Fibroblast of lung (primary cell): ENCODE measurements around the gene UGT1A5. TPM values are rescaled to one million over a fixed set of nuclear protein-coding genes. Genes with fewer than 3 reads are reported as not detected.

ENCODE experiments used
- DNase-seq, 2 donors: peaks; one replicate each; pipeline versions ENCODE4 v3.0.0 to v3.0.0-alpha.2; 2010; ENCODE audit warnings: low read depth in 2 of 2
- H2AFZ ChIP-seq: 2 replicates; pipeline ENCODE4 v1.5.1; 2012; ENCODE audit warnings: low read length, control low read depth, inconsistent platforms
- H3K27ac ChIP-seq: 2 replicates; pipeline ENCODE4 v1.5.1; 2011; ENCODE audit warnings: low read length, control low read depth; ENCODE audit not compliant: insufficient read depth
- H3K27me3 ChIP-seq: 2 replicates; pipeline ENCODE4 v1.5.1; 2011; ENCODE audit warnings: mild to moderate bottlenecking, low read length; ENCODE audit not compliant: control insufficient read depth, insufficient read depth
- H3K36me3 ChIP-seq: 2 replicates; pipeline ENCODE4 v1.5.1; 2011; ENCODE audit warnings: low read length; ENCODE audit not compliant: control insufficient read depth, insufficient read depth
- H3K4me1 ChIP-seq: 2 replicates; pipeline ENCODE4 v1.5.1; 2011; ENCODE audit warnings: low read length; ENCODE audit not compliant: control insufficient read depth, insufficient read depth; ENCODE audit errors: extremely low read depth
- H3K4me2 ChIP-seq: 2 replicates; pipeline ENCODE4 v1.5.1; 2011; ENCODE audit warnings: low read length, control low read depth; ENCODE audit not compliant: insufficient read depth; ENCODE audit errors: extremely low read depth
- H3K4me3 ChIP-seq, 4 experiments: fragments of 200-600 bp in 1 of 4; sonication (generic) in 1 of 4; replicated peaks in 1 of 4; 2 replicates each; pipeline ENCODE4 v1.5.1; 2011 to 2016; ENCODE audit warnings: low read length in 4 of 4, low read depth in 3 of 4, mild to moderate bottlenecking in 3 of 4, control low read depth in 2 of 4, inconsistent platforms in 1 of 4, mixed read lengths in 1 of 4; ENCODE audit not compliant: insufficient read depth in 1 of 4; ENCODE audit errors: control extremely low read depth in 1 of 4
- H3K79me2 ChIP-seq: 2 replicates; pipeline ENCODE4 v1.5.1; 2012; ENCODE audit warnings: mild to moderate bottlenecking, low read length, inconsistent platforms; ENCODE audit not compliant: control insufficient read depth, insufficient read depth
- H3K9ac ChIP-seq: 2 replicates; pipeline ENCODE4 v1.5.1; 2011; ENCODE audit warnings: mild to moderate bottlenecking, low read length, control low read depth; ENCODE audit not compliant: insufficient read depth
- H3K9me3 ChIP-seq: 2 replicates; pipeline ENCODE4 v1.5.1; 2012; ENCODE audit warnings: low read depth, low read length; ENCODE audit not compliant: control insufficient read depth, insufficient read depth
- H4K20me1 ChIP-seq: 2 replicates; pipeline ENCODE4 v1.5.1; 2011; ENCODE audit warnings: low read length; ENCODE audit not compliant: control insufficient read depth, insufficient read depth; ENCODE audit errors: extremely low read depth
- EZH2 ChIP-seq: IDR thresholded peaks from 2 replicates; pipeline ENCODE4 v1.5.1; 2012; ENCODE audit warnings: low read length, control low read depth, mild to moderate bottlenecking; ENCODE audit errors: missing control alignments
- polyA plus RNA-seq, 2 donors: library from polyadenylated mRNA; depleted of rRNA in 1 of 2; stranded (reverse) in 1 of 2; unstranded in 1 of 2; fragments of >200 nt; gene quantifications; 2 replicates each; pipeline ENCODE4 v1.2.1, GENCODE V29; 2011 to 2012; ENCODE audit warnings: missing spikeins in 1 of 2
- total RNA-seq: library from RNA; depleted of rRNA; stranded (reverse); fragments of >200 nt; gene quantifications from 2 replicates; pipeline ENCODE4 v1.2.1, GENCODE V29; 2014
- TF ChIP-seq, protein P1 (sequence below), 2 donors: IDR thresholded peaks in 1 of 2; conservative IDR thresholded peaks in 1 of 2; 1 replicate in 1 of 2; 2 replicates in 1 of 2; pipeline ENCODE4 v1.5.1; 2011 to 2012; ENCODE audit warnings: low read length in 2 of 2, control low read depth in 1 of 2, inconsistent platforms in 1 of 2, low read depth in 1 of 2, mild to moderate bottlenecking in 1 of 2

The UGT1A5 gene
- total and polyA plus RNA-seq, 2 donors (not counting 1 experiment from before 2014, with no cell fraction given): not detected

DNA sequence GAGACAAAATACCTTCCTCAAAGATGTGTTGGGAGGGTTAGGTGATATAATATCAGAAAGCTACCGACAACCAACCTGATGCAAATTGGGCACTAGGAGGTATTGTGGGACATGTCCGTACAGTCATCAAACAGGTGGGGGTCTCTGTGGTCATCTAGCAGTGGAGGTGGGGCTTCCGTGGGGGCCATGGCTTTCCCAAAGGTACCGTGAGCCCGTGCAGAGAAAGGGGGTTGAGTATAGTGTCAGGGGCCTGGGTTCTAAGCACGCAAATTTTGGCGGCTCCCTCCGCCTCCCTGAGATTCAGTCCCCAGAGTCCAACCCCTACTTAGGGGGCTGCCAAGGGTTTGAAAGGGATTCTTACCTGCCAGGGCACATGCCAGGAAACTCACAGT, 109.0 kb downstream of the UGT1A5 start:
- Histone ChIP-seq H3K4me3 (no peak overlapping the region), H3K4me2 (no peak overlapping the region), H3K79me2 (no peaks in the 10 kb centered on the region), H2AFZ (no peak overlapping the region), H3K4me1 (no peaks in the 10 kb centered on the region), H3K9ac (no peak overlapping the region), H4K20me1 (no peaks in the 10 kb centered on the region), H3K9me3 (no peaks in the 10 kb centered on the region), H3K36me3 (no peaks in the 10 kb centered on the region), H3K27me3 (peaks cover 4% of the 10 kb centered on the region), H3K27ac (no peak overlapping the region)
- no peak for DNase-seq
- TF ChIP-seq, protein P1, sequence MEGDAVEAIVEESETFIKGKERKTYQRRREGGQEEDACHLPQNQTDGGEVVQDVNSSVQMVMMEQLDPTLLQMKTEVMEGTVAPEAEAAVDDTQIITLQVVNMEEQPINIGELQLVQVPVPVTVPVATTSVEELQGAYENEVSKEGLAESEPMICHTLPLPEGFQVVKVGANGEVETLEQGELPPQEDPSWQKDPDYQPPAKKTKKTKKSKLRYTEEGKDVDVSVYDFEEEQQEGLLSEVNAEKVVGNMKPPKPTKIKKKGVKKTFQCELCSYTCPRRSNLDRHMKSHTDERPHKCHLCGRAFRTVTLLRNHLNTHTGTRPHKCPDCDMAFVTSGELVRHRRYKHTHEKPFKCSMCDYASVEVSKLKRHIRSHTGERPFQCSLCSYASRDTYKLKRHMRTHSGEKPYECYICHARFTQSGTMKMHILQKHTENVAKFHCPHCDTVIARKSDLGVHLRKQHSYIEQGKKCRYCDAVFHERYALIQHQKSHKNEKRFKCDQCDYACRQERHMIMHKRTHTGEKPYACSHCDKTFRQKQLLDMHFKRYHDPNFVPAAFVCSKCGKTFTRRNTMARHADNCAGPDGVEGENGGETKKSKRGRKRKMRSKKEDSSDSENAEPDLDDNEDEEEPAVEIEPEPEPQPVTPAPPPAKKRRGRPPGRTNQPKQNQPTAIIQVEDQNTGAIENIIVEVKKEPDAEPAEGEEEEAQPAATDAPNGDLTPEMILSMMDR (conservative IDR thresholded peaks at IDR 0.05 in 1 of 2, IDR thresholded peaks at IDR 0.05 in 1 of 2; ENCODE audit: low read depth in 1 of 2, low read length in 2 of 2): no peak
- no peak for TF ChIP-seq EZH2

DNA sequence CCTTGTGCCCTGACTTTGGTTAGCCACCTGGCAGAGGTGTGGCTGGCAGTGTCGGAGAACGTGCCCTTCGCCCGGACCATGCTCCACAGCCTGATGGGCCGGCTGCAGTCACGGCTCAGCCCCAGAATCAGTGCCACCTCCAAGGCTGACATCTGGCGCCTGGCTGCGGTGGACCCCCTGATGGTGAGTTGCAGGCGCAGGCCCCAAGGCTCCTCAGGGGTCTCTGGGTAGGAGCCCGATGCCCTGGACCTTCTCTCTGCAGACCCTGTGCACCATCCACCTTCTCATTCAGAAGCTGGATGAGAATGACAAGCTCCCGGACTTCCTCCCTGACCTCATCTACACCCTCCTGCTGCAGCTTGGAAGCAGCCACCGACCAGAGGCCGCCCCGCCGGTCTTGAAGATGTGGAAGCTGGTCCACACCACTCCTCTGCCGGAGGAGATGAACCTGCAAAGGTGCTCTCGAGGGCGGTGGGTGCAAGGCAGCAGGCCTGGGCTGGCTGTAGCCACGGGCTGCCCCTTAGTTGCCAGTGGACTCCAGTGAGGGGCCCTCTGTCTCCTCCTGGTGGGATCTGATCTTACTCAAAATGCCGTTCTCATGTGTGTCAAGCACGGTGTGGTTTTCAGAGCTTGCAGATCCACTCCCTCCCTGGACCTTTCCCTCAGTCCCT, 109.5 kb downstream of the UGT1A5 start:
- Histone ChIP-seq H4K20me1 (no peaks in the 10 kb centered on the region), H3K4me3 (no peak overlapping the region), H3K9ac (no peak overlapping the region), H3K9me3 (no peaks in the 10 kb centered on the region), H3K4me2 (no peak overlapping the region), H3K36me3 (no peaks in the 10 kb centered on the region), H3K4me1 (no peaks in the 10 kb centered on the region), H3K27me3 (peaks cover 4% of the 10 kb centered on the region), H2AFZ (no peak overlapping the region), H3K79me2 (no peaks in the 10 kb centered on the region), H3K27ac (no peak overlapping the region)
- DNase-seq: no peak
- no peak for TF ChIP-seq EZH2
- TF ChIP-seq, protein P1 (conservative IDR thresholded peaks at IDR 0.05 in 1 of 2, IDR thresholded peaks at IDR 0.05 in 1 of 2; ENCODE audit: low read depth in 1 of 2, low read length in 2 of 2): no peak

Other genes with a start within 250 kb of the UGT1A5 start
- 34.9 and 40.6 TPM in 2 replicates for gene USP40, start 146.1 kb upstream of the UGT1A5 start, total RNA-seq
- gene USP40, start 146.1 kb upstream of the UGT1A5 start, polyA plus RNA-seq: 18.9 and 26.2 TPM in 2 replicates
- gene UGT1A8, start 95.3 kb upstream of the UGT1A5 start, total RNA-seq: not detected in 2 replicates
- not detected in 2 replicates for gene UGT1A8, start 95.3 kb upstream of the UGT1A5 start, polyA plus RNA-seq
- gene UGT1A10, start 76.5 kb upstream of the UGT1A5 start, total RNA-seq: not detected in 2 replicates
- gene UGT1A10, start 76.5 kb upstream of the UGT1A5 start, polyA plus RNA-seq: not detected in 2 replicates
- not detected in 2 replicates for gene UGT1A9, start 41.0 kb upstream of the UGT1A5 start, total RNA-seq
- gene UGT1A9, start 41.0 kb upstream of the UGT1A5 start, polyA plus RNA-seq: not detected in 2 replicates
- not detected in 2 replicates for gene UGT1A7, start 31.0 kb upstream of the UGT1A5 start, total RNA-seq
- not detected in 2 replicates for gene UGT1A7, start 31.0 kb upstream of the UGT1A5 start, polyA plus RNA-seq
- gene UGT1A6, start 20.0 kb upstream of the UGT1A5 start, total RNA-seq: not detected in 2 replicates
- not detected in 2 replicates for gene UGT1A6, start 20.0 kb upstream of the UGT1A5 start, polyA plus RNA-seq
- not detected in 2 replicates for gene UGT1A4, start 5.8 kb downstream of the UGT1A5 start, total RNA-seq
- not detected in 2 replicates for gene UGT1A4, start 5.8 kb downstream of the UGT1A5 start, polyA plus RNA-seq
- gene UGT1A3, start 16.1 kb downstream of the UGT1A5 start, total RNA-seq: not detected in 2 replicates
- not detected in 2 replicates for gene UGT1A3, start 16.1 kb downstream of the UGT1A5 start, polyA plus RNA-seq
- not detected in 2 replicates for gene UGT1A1, start 47.4 kb downstream of the UGT1A5 start, total RNA-seq
- not detected in 2 replicates for gene UGT1A1, start 47.4 kb downstream of the UGT1A5 start, polyA plus RNA-seq
- gene MROH2A, start 65.4 kb downstream of the UGT1A5 start, total RNA-seq: not detected in 2 replicates
- not detected in 2 replicates for gene MROH2A, start 65.4 kb downstream of the UGT1A5 start, polyA plus RNA-seq
- 0.26 and 5.8 TPM in 2 replicates for gene HJURP, start 141.6 kb downstream of the UGT1A5 start, total RNA-seq
- gene HJURP, start 141.6 kb downstream of the UGT1A5 start, polyA plus RNA-seq: 6.2 and 28.3 TPM in 2 replicates
- under 0.01 and 0.99 TPM in 2 replicates for gene TRPM8, start 204.5 kb downstream of the UGT1A5 start, total RNA-seq
- gene TRPM8, start 204.5 kb downstream of the UGT1A5 start, polyA plus RNA-seq: 0.49 and 0.76 TPM in 2 replicates